Stimulated activated CD8-positive, alpha-beta memory T cell treated with anti-CD3 and anti-CD28 coated beads, Interleukin-15, amount 100 ng/mL, for 1 hour (primary cell): ENCODE measurements around the gene MSI2.

Source experiments
- DNase-seq: peaks from one replicate; pipeline ENCODE4 v3.0.0-alpha.2; 2020; ENCODE audit warnings: low read depth

Gene MSI2

GRCh38 chr17:57689254-57689653 lies 432.9 kb downstream of the MSI2 start:
- DNase-seq = no peak

GRCh38 chr17:57691939-57692338 lies 435.6 kb downstream of the MSI2 start:
- DNase-seq = no peak

GRCh38 chr17:57692770-57693169 lies 436.4 kb downstream of the MSI2 start:
- DNase-seq = no peak

- no peak for DNase-seq
Observed at GRCh38 chr17:57694051-57694450, 437.7 kb downstream of the MSI2 start.

- DNase-seq = no peak
Observed at GRCh38 chr17:57696050-57696449, 439.7 kb downstream of the MSI2 start.

GRCh38 chr17:57697197-57697596 lies 440.9 kb downstream of the MSI2 start:
- no peak for DNase-seq

GRCh38 chr17:57697891-57698711 lies 441.8 kb downstream of the MSI2 start:
- no peak for DNase-seq

GRCh38 chr17:57699751-57700219 lies 443.5 kb downstream of the MSI2 start:
- DNase-seq = no peak

GRCh38 chr17:57701124-57701523 lies 444.8 kb downstream of the MSI2 start:
- no peak for DNase-seq

GRCh38 chr17:57703273-57703672 lies 446.9 kb downstream of the MSI2 start:
- no peak for DNase-seq

- DNase-seq = no peak
Observed at GRCh38 chr17:57704448-57704847, 448.1 kb downstream of the MSI2 start.

- no peak for DNase-seq
Observed at GRCh38 chr17:57705921-57706695, 449.8 kb downstream of the MSI2 start.

GRCh38 chr17:57706761-57707160 lies 450.4 kb downstream of the MSI2 start:
- DNase-seq = no peak

GRCh38 chr17:57707892-57708291 lies 451.6 kb downstream of the MSI2 start:
- DNase-seq = no peak

GRCh38 chr17:57708410-57708809 lies 452.1 kb downstream of the MSI2 start:
- no peak for DNase-seq

GRCh38 chr17:57713140-57713539 lies 456.8 kb downstream of the MSI2 start:
- DNase-seq = no peak

- no peak for DNase-seq
Observed at GRCh38 chr17:57714665-57715180, 458.4 kb downstream of the MSI2 start.

- DNase-seq = no peak
Observed at GRCh38 chr17:57715981-57716380, 459.7 kb downstream of the MSI2 start.

GRCh38 chr17:57718878-57719277 lies 462.6 kb downstream of the MSI2 start:
- DNase-seq = no peak

GRCh38 chr17:57720386-57721035 lies 464.2 kb downstream of the MSI2 start:
- DNase-seq = no peak

- no peak for DNase-seq
Observed at GRCh38 chr17:57721967-57722703, 465.8 kb downstream of the MSI2 start.

GRCh38 chr17:57722704-57723043 lies 466.4 kb downstream of the MSI2 start:
- DNase-seq = no peak
